ENCODE results near the gene VPS37C.

The VPS37C gene

GRCh38 chr11:61150706-61151544 is 10.3 kb downstream of the VPS37C start:
- TF ChIP-seq, protein P1, sequence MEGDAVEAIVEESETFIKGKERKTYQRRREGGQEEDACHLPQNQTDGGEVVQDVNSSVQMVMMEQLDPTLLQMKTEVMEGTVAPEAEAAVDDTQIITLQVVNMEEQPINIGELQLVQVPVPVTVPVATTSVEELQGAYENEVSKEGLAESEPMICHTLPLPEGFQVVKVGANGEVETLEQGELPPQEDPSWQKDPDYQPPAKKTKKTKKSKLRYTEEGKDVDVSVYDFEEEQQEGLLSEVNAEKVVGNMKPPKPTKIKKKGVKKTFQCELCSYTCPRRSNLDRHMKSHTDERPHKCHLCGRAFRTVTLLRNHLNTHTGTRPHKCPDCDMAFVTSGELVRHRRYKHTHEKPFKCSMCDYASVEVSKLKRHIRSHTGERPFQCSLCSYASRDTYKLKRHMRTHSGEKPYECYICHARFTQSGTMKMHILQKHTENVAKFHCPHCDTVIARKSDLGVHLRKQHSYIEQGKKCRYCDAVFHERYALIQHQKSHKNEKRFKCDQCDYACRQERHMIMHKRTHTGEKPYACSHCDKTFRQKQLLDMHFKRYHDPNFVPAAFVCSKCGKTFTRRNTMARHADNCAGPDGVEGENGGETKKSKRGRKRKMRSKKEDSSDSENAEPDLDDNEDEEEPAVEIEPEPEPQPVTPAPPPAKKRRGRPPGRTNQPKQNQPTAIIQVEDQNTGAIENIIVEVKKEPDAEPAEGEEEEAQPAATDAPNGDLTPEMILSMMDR (IDR thresholded peaks at IDR 0.05; ENCODE audit: low read depth, low read length): no peak
- DNase-seq (ENCODE audit: extremely low read depth, low read depth): no peak

- TF ChIP-seq, protein P1 (IDR thresholded peaks at IDR 0.05; ENCODE audit: low read depth, low read length): no peak
- DNase-seq (ENCODE audit: extremely low read depth, low read depth): no peak
These were observed 11.3 kb downstream of the VPS37C start for GRCh38 chr11:61149624-61150615.

DNA sequence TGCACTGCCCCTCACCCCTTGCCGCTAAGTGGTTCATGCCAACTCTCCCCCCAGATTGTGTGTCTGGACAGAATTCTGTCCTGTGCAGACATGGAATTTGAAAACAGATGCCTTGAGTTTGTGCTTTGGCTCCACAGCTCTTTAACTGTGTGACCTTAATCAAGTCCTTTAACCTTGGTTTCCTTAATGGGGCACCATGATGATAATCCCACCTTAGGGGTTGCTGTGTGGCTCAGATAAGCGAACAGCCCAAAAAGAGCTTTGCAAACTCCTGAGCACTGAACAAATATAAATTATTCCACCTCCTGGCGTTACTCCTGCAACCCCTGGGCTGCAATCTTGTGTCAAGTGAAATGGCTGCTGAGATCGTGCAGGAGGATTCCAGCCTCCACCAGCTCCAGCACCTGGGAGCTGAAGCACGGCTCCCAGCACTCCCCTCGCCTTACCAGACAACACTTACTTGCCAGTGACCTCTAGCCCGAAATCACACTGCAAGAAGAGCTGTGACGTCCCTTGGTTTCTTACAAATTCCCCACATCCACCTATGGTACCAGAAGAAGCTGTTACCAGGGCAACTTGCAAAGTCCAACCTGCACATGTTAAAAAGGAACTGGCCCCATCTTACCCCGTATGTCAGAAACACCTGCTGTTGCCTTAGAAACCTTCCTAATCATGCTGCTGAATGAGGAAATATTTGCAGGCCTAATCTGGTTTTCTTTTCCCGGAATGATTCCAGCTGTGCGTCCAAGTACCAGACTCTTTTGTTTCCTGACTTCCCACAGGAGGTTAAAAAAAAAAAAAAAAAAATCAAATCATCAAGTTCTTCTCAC is 13.2 kb downstream of the VPS37C start:
- DNase-seq (ENCODE audit: extremely low read depth, low read depth): no peak
- TF ChIP-seq, protein P1 (IDR thresholded peaks at IDR 0.05; ENCODE audit: low read depth, low read length): no peak

GRCh38 chr11:61147271-61147670 is 14.0 kb downstream of the VPS37C start:
- TF ChIP-seq, protein P1 (IDR thresholded peaks at IDR 0.05; ENCODE audit: low read depth, low read length): no peak
- no peak for DNase-seq (ENCODE audit: extremely low read depth, low read depth)

DNA sequence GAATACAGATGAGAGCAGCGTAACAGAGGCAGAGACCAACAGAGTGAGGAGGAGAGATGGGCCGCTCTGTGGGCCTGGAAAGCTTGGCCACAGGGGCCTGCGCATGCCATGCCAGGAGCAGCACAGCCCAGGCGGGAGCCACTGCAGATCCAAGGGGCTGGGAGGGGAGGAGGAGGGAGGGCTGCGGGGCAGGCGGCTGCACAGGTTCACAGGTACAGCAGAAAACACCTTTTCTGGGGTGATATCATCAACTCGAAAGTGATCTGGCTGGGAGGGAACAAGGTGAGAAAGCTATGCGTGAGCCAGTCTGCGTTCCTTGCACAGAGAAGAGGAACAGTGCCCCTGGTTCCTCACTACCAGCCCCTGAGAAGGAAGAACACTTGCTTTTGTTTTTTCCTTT is 14.8 kb downstream of the VPS37C start:
- no peak for DNase-seq (ENCODE audit: extremely low read depth, low read depth)
- TF ChIP-seq, protein P1 (IDR thresholded peaks at IDR 0.05; ENCODE audit: low read depth, low read length): no peak

GRCh38 chr11:61145228-61146005 is 15.8 kb downstream of the VPS37C start:
- DNase-seq (ENCODE audit: extremely low read depth, low read depth): no peak

More at GRCh38 chr11:61145228-61146005, 15.8 kb downstream of the VPS37C start:
- TF ChIP-seq, protein P1 (IDR thresholded peaks at IDR 0.05; ENCODE audit: low read depth, low read length): no peak
